ENCODE data around the gene KRTAP9-9.

DNA sequence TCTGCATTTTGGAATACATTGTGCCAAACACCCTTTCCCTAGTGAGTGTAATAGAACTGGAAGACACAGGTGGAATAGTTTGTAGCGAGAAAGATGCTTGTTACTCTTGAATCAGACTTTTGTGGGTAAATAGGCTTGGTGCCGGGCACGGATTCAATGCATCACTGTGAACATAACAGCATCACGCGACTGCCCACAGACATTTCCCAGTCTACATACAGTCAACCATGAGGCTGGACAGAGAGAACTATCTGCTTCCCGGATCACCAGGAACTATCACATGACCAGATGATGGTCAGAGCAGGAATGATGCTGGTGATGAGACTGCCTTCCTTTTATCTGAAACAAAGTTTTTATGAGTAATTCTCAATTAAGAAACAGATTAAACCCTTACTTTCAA, 29.1 kb upstream of the KRTAP9-9 start:
- no peak for TF ChIP-seq EZH2phosphoT487 (IDR thresholded peaks at IDR 0.05; ENCODE audit: low read depth)
- no peak for TF ChIP-seq CTCF (IDR thresholded peaks at IDR 0.05; ENCODE audit: low read depth, low read length)

All from OCI-LY3 (cell line).